Mononuclear cell (primary cell): ENCODE measurements around the gene DCC. TPM values are rescaled to one million over a fixed set of nuclear protein-coding genes. Genes with fewer than 3 reads are reported as not detected.

Experiments
- H3K27me3 ChIP-seq: 2 replicates; pipeline ENCODE4 v1.6.0; 2011; ENCODE audit warnings: low read length, control low read depth; ENCODE audit not compliant: insufficient read depth
- H3K4me1 ChIP-seq: 2 replicates; pipeline ENCODE4 v1.5.1; 2011; ENCODE audit warnings: mild to moderate bottlenecking, low read length, control low read depth; ENCODE audit not compliant: insufficient read depth
- H3K4me3 ChIP-seq: 2 replicates; pipeline ENCODE4 v1.5.1; 2011; ENCODE audit warnings: mild to moderate bottlenecking, low read length, moderate library complexity
- H3K9me3 ChIP-seq: 2 replicates; pipeline ENCODE4 v1.5.1; 2011; ENCODE audit warnings: low read depth, mild to moderate bottlenecking, control low read depth, low read length
- total RNA-seq: library from RNA; depleted of rRNA; stranded (reverse); fragments of >200 nt; gene quantifications from one replicate; pipeline ENCODE4 v1.2.3, GENCODE V29; 2012

Gene DCC
- total RNA-seq, 1 donor = under 0.01 TPM

- H3K27me3 ChIP-seq = no peaks in the 10 kb centered on the region
- no peaks in the 10 kb centered on the region for H3K4me1 ChIP-seq
- H3K9me3 ChIP-seq = no peaks in the 10 kb centered on the region
- H3K4me3 ChIP-seq = no peak overlapping the region
Measured at GRCh38 chr18:52426462-52426861, 86.5 kb downstream of the DCC start.

- no peak overlapping the region for H3K4me3 ChIP-seq
- no peaks in the 10 kb centered on the region for H3K4me1 ChIP-seq
- H3K27me3 ChIP-seq = no peaks in the 10 kb centered on the region
- no peaks in the 10 kb centered on the region for H3K9me3 ChIP-seq
Measured at GRCh38 chr18:52427521-52428175, 87.7 kb downstream of the DCC start.

GRCh38 chr18:52431683-52432082 is 91.7 kb downstream of the DCC start:
- Histone ChIP-seq H3K4me3 (no peak overlapping the region), H3K4me1 (no peaks in the 10 kb centered on the region), H3K9me3 (no peaks in the 10 kb centered on the region), H3K27me3 (no peaks in the 10 kb centered on the region)

- no peak overlapping the region for H3K4me3 ChIP-seq
- H3K27me3 ChIP-seq = no peaks in the 10 kb centered on the region
- H3K9me3 ChIP-seq = no peaks in the 10 kb centered on the region
- H3K4me1 ChIP-seq = no peaks in the 10 kb centered on the region
Measured at GRCh38 chr18:52433797-52434196, 93.8 kb downstream of the DCC start.

- Histone ChIP-seq H3K9me3 (no peaks in the 10 kb centered on the region), H3K27me3 (no peaks in the 10 kb centered on the region), H3K4me1 (no peaks in the 10 kb centered on the region), H3K4me3 (no peak overlapping the region)
Measured at GRCh38 chr18:52435301-52435700, 95.3 kb downstream of the DCC start.

- Histone ChIP-seq H3K9me3 (no peaks in the 10 kb centered on the region), H3K4me3 (no peak overlapping the region), H3K27me3 (no peaks in the 10 kb centered on the region), H3K4me1 (no peaks in the 10 kb centered on the region)
Measured at GRCh38 chr18:52437161-52437560, 97.2 kb downstream of the DCC start.

- Histone ChIP-seq H3K27me3 (no peaks in the 10 kb centered on the region), H3K4me1 (no peaks in the 10 kb centered on the region), H3K9me3 (no peaks in the 10 kb centered on the region), H3K4me3 (no peak overlapping the region)
Measured at GRCh38 chr18:52439457-52439856, 99.5 kb downstream of the DCC start.

GRCh38 chr18:52441794-52442193 is 101.8 kb downstream of the DCC start:
- Histone ChIP-seq H3K9me3 (no peaks in the 10 kb centered on the region), H3K4me1 (no peaks in the 10 kb centered on the region), H3K27me3 (no peaks in the 10 kb centered on the region), H3K4me3 (no peak overlapping the region)

- H3K27me3 ChIP-seq = no peaks in the 10 kb centered on the region
- H3K4me1 ChIP-seq = no peaks in the 10 kb centered on the region
- H3K9me3 ChIP-seq = no peaks in the 10 kb centered on the region
- H3K4me3 ChIP-seq = no peak overlapping the region
Measured at GRCh38 chr18:52442686-52443085, 102.7 kb downstream of the DCC start.

GRCh38 chr18:52451256-52451655 is 111.3 kb downstream of the DCC start:
- Histone ChIP-seq H3K9me3 (no peaks in the 10 kb centered on the region), H3K4me1 (no peaks in the 10 kb centered on the region), H3K27me3 (no peaks in the 10 kb centered on the region), H3K4me3 (no peak overlapping the region)

GRCh38 chr18:52451851-52452250 is 111.9 kb downstream of the DCC start:
- H3K27me3 ChIP-seq = no peaks in the 10 kb centered on the region
- H3K9me3 ChIP-seq = no peaks in the 10 kb centered on the region
- H3K4me1 ChIP-seq = no peaks in the 10 kb centered on the region
- no peak overlapping the region for H3K4me3 ChIP-seq

- no peaks in the 10 kb centered on the region for H3K27me3 ChIP-seq
- no peaks in the 10 kb centered on the region for H3K9me3 ChIP-seq
- no peak overlapping the region for H3K4me3 ChIP-seq
- H3K4me1 ChIP-seq = no peaks in the 10 kb centered on the region
Measured at GRCh38 chr18:52452427-52452826, 112.4 kb downstream of the DCC start.

GRCh38 chr18:52459890-52460289 is 119.9 kb downstream of the DCC start:
- H3K4me3 ChIP-seq = no peak overlapping the region
- H3K4me1 ChIP-seq = no peaks in the 10 kb centered on the region
- H3K27me3 ChIP-seq = no peaks in the 10 kb centered on the region
- H3K9me3 ChIP-seq = no peaks in the 10 kb centered on the region

- H3K9me3 ChIP-seq = no peaks in the 10 kb centered on the region
- no peaks in the 10 kb centered on the region for H3K27me3 ChIP-seq
- H3K4me3 ChIP-seq = no peak overlapping the region
- H3K4me1 ChIP-seq = no peaks in the 10 kb centered on the region
Measured at GRCh38 chr18:52462853-52463252, 122.9 kb downstream of the DCC start.

GRCh38 chr18:52465391-52465790 is 125.4 kb downstream of the DCC start:
- no peaks in the 10 kb centered on the region for H3K9me3 ChIP-seq
- no peak overlapping the region for H3K4me3 ChIP-seq
- H3K27me3 ChIP-seq = no peaks in the 10 kb centered on the region
- H3K4me1 ChIP-seq = no peaks in the 10 kb centered on the region

GRCh38 chr18:52468496-52468895 is 128.5 kb downstream of the DCC start:
- H3K4me3 ChIP-seq = no peak overlapping the region
- H3K4me1 ChIP-seq = no peaks in the 10 kb centered on the region
- no peaks in the 10 kb centered on the region for H3K27me3 ChIP-seq
- H3K9me3 ChIP-seq = no peaks in the 10 kb centered on the region
